H9 (cell line): ENCODE measurements around the gene LCMT2. TPM values are rescaled to one million over a fixed set of nuclear protein-coding genes. Genes with fewer than 3 reads are reported as not detected.

Experiments used
- DNase-seq: peaks from one replicate; pipeline ENCODE4 v3.0.0-alpha.2; 2017
- H2AFZ ChIP-seq: one replicate; pipeline ENCODE4 v1.6.1; 2013; ENCODE audit warnings: mild to moderate bottlenecking, low read length, control low read depth, moderate library complexity
- H2AK5ac ChIP-seq: 2 replicates; pipeline ENCODE4 v1.6.1; 2013; ENCODE audit warnings: low read length, control low read depth, mixed read lengths; ENCODE audit not compliant: insufficient read length
- H2BK120ac ChIP-seq: one replicate; pipeline ENCODE4 v1.6.1; 2013; ENCODE audit warnings: low read depth, mild to moderate bottlenecking, low read length, control low read depth, inconsistent platforms; ENCODE audit not compliant: poor library complexity, severe bottlenecking
- H2BK12ac ChIP-seq: 2 replicates; pipeline ENCODE4 v1.6.1; 2013; ENCODE audit warnings: low read length, control low read depth, mixed read lengths, low read depth; ENCODE audit not compliant: insufficient read length
- H2BK15ac ChIP-seq: 2 replicates; pipeline ENCODE4 v1.6.1; 2013; ENCODE audit warnings: low read depth, low read length, control low read depth
- H2BK20ac ChIP-seq: one replicate; pipeline ENCODE4 v1.6.1; 2013; ENCODE audit warnings: low read depth, mild to moderate bottlenecking, low read length, control low read depth, inconsistent platforms; ENCODE audit not compliant: poor library complexity, severe bottlenecking
- H2BK5ac ChIP-seq: 2 replicates; pipeline ENCODE4 v1.6.1; 2013; ENCODE audit warnings: low read length, control low read depth, mixed read lengths; ENCODE audit not compliant: insufficient read length
- H3K14ac ChIP-seq: 2 replicates; pipeline ENCODE4 v1.6.1; 2013; ENCODE audit warnings: low read length, control low read depth; ENCODE audit not compliant: insufficient read depth
- H3K18ac ChIP-seq: 2 replicates; pipeline ENCODE4 v1.6.1; 2013; ENCODE audit warnings: low read depth, mild to moderate bottlenecking, mixed read lengths, low read length, control low read depth; ENCODE audit not compliant: insufficient read length
- H3K23ac ChIP-seq: 2 replicates; pipeline ENCODE4 v1.6.1; 2013; ENCODE audit warnings: low read length, control low read depth, mixed read lengths, low read depth; ENCODE audit not compliant: insufficient read length
- H3K23me2 ChIP-seq: 2 replicates; pipeline ENCODE4 v1.6.1; 2013; ENCODE audit warnings: low read depth, mild to moderate bottlenecking, mixed read lengths, low read length, control low read depth; ENCODE audit not compliant: insufficient read length, poor library complexity, severe bottlenecking
- H3K27ac ChIP-seq: 2 replicates; pipeline ENCODE4 v1.5.1; 2013; ENCODE audit warnings: low read length, control low read depth, mixed read lengths, low read depth; ENCODE audit not compliant: insufficient read length
- H3K27me3 ChIP-seq: 2 replicates; pipeline ENCODE4 v1.6.1; 2013; ENCODE audit warnings: low read length, control low read depth, inconsistent platforms; ENCODE audit not compliant: insufficient read depth
- H3K4ac ChIP-seq: 2 replicates; pipeline ENCODE4 v1.6.1; 2013; ENCODE audit warnings: low read depth, mild to moderate bottlenecking, control low read depth, inconsistent platforms, low read length, moderate library complexity
- H3K4me1 ChIP-seq: 2 replicates; pipeline ENCODE4 v1.6.1; 2013; ENCODE audit warnings: low read length, control low read depth, inconsistent platforms; ENCODE audit not compliant: insufficient read depth
- H3K4me2 ChIP-seq: 2 replicates; pipeline ENCODE4 v1.6.1; 2013; ENCODE audit warnings: low read length, control low read depth, mixed read lengths; ENCODE audit not compliant: insufficient read length, insufficient read depth
- H3K56ac ChIP-seq: 2 replicates; pipeline ENCODE4 v1.6.1; 2013; ENCODE audit warnings: low read depth, mild to moderate bottlenecking, mixed read lengths, low read length, control low read depth; ENCODE audit not compliant: insufficient read length
- H3K79me1 ChIP-seq: 2 replicates; pipeline ENCODE4 v1.6.1; 2013; ENCODE audit warnings: low read depth, mild to moderate bottlenecking, moderate library complexity, low read length, control low read depth, inconsistent platforms; ENCODE audit not compliant: insufficient read depth, poor library complexity, severe bottlenecking
- H3K79me2 ChIP-seq: 2 replicates; pipeline ENCODE4 v1.6.1; 2013; ENCODE audit warnings: low read length, control low read depth, inconsistent platforms; ENCODE audit not compliant: insufficient read depth
- H3K9ac ChIP-seq: 2 replicates; pipeline ENCODE4 v1.6.1; 2013; ENCODE audit warnings: low read length, control low read depth, mixed read lengths; ENCODE audit not compliant: insufficient read length; ENCODE audit errors: extremely low read depth
- H3K9me3 ChIP-seq: one replicate; pipeline ENCODE4 v1.6.1; 2013; ENCODE audit warnings: low read depth, low read length, inconsistent platforms; ENCODE audit not compliant: control insufficient read depth
- H3T11ph ChIP-seq: one replicate; pipeline ENCODE4 v1.6.1; 2013; ENCODE audit warnings: mild to moderate bottlenecking, low read length, control low read depth, inconsistent platforms
- H4K20me1 ChIP-seq: one replicate; pipeline ENCODE4 v1.6.1; 2013; ENCODE audit not compliant: control insufficient read depth, insufficient read length, insufficient read depth
- H4K5ac ChIP-seq: 2 replicates; pipeline ENCODE4 v1.6.1; 2013; ENCODE audit warnings: low read depth, mild to moderate bottlenecking, mixed read lengths, low read length, control low read depth; ENCODE audit not compliant: insufficient read length
- H4K8ac ChIP-seq: replicated peaks from 2 replicates; pipeline ENCODE4 v1.6.1; 2013; ENCODE audit warnings: low read length, control low read depth, mixed read lengths, low read depth; ENCODE audit not compliant: insufficient read length
- H4K91ac ChIP-seq: 2 replicates; pipeline ENCODE4 v1.6.1; 2013; ENCODE audit warnings: low read depth, mild to moderate bottlenecking, moderate library complexity, mixed read lengths, low read length, control low read depth; ENCODE audit not compliant: insufficient read length
- H3K27ac Mint-ChIP-seq, 3 experiments: 2 replicates in 2 of 3; 3 replicates in 1 of 3; pipeline ENCODE4 v1.8.0; 2020 to 2021; ENCODE audit warnings: mixed read lengths in 3 of 3, mild to moderate bottlenecking in 1 of 3, moderate library complexity in 1 of 3
- H3K27me3 Mint-ChIP-seq: 2 replicates; pipeline ENCODE4 v1.8.0; 2021; ENCODE audit warnings: low read depth, mild to moderate bottlenecking, moderate library complexity, mixed read lengths
- H3K36me3 Mint-ChIP-seq, 3 experiments: 2 replicates in 2 of 3; 3 replicates in 1 of 3; pipeline ENCODE4 v1.8.0; 2020 to 2021; ENCODE audit warnings: low read depth in 3 of 3, mixed read lengths in 3 of 3; ENCODE audit not compliant: insufficient read depth in 1 of 3
- H3K4me1 Mint-ChIP-seq, 2 experiments: 2 replicates each; pipeline ENCODE4 v1.8.0; 2020; ENCODE audit warnings: mixed read lengths in 2 of 2
- H3K4me3 Mint-ChIP-seq, 2 experiments: 2 replicates in 1 of 2; 3 replicates in 1 of 2; pipeline ENCODE4 v1.8.0; 2020 to 2021; ENCODE audit warnings: mild to moderate bottlenecking in 2 of 2, mixed read lengths in 2 of 2, moderate library complexity in 1 of 2
- H3K9me3 Mint-ChIP-seq, 2 experiments: 2 replicates in 1 of 2; 3 replicates in 1 of 2; pipeline ENCODE4 v1.8.0; 2020; ENCODE audit warnings: mild to moderate bottlenecking in 2 of 2, mixed read lengths in 2 of 2, moderate library complexity in 1 of 2
- WGBS: extraction: QIAGEN DNeasy Blood & Tissue Kit; methylation state at CpG from one replicate; pipeline ENCODE4 v1.1.7; 2013; ENCODE audit warnings: missing lambda C conversion rate, low lambda C conversion rate, mixed read lengths; ENCODE audit not compliant: insufficient read length; ENCODE audit errors: extremely low coverage; 5-methylcytosine and 5-hydroxymethylcytosine counted together
- total RNA-seq: library from RNA; stranded (reverse); gene quantifications from 2 replicates; pipeline ENCODE4 v1.2.1, GENCODE V29; 2021
- TF ChIP-seq, protein P1 (sequence below): fragments of 200-600 bp; sonication (generic); conservative IDR thresholded peaks from 3 replicates; pipeline ENCODE4 v1.8.0; 2021; ENCODE audit warnings: antibody characterized with exemption, mild to moderate bottlenecking

LCMT2 gene
- total RNA-seq, 1 experiment from 2014 or later: 16.5 TPM

DNA sequence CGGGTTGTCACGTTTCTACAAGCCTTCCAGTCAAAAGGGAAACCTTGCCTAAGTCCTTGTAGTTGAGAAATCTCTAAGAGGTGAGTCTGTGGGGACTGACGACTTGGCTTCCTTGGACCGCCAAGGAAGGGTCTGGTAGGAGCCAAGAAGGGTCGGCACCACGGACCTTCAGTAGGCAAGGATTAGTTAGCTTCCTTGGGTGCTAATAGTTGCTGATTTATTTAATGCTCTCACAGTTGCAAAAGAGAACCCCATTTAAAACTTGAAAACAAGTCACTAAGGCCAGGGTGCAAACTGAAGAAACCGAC is 361 bp upstream of the LCMT2 start:
- WGBS: no CpG with 5 or more reads among the region's 7 CpGs
- Histone ChIP-seq H3K9ac (peak overlapping the region; percentile 42), H4K8ac (no peak overlapping the region), H4K91ac (no peak overlapping the region), H3T11ph (no peak overlapping the region), H2BK20ac (no peak overlapping the region), H3K56ac (no peak overlapping the region), H3K4me2 (peak overlapping the region; percentile 91), H3K23ac (no peak overlapping the region), H3K23me2 (no peaks in the 10 kb centered on the region), H3K27me3 (no peaks in the 10 kb centered on the region), H3K27ac (no peak overlapping the region), H3K9me3 (no peaks in the 10 kb centered on the region), H2BK120ac (no peak overlapping the region), H2AFZ (peak overlapping the region; percentile 93), H3K18ac (no peak overlapping the region), H2BK5ac (no peak overlapping the region), H2BK15ac (no peak overlapping the region), H2BK12ac (no peak overlapping the region), H3K4me1 (peaks cover 3% of the 10 kb centered on the region; the same call in 1 of the 2 replicates), H4K20me1 (no peaks in the 10 kb centered on the region), H2AK5ac (no peak overlapping the region), H3K14ac (no peak overlapping the region), H3K79me2 (no peaks in the 10 kb centered on the region), H3K79me1 (peaks cover 9% of the 10 kb centered on the region), H3K4ac (no peak overlapping the region), H4K5ac (no peak overlapping the region)
- peaks cover under 1% of the 10 kb centered on the region; the same call in 1 of the 2 replicates for H3K27me3 Mint-ChIP-seq
- no peaks in the 10 kb centered on the region for H3K9me3 Mint-ChIP-seq
- DNase-seq: no peak
- TF ChIP-seq, protein P1, sequence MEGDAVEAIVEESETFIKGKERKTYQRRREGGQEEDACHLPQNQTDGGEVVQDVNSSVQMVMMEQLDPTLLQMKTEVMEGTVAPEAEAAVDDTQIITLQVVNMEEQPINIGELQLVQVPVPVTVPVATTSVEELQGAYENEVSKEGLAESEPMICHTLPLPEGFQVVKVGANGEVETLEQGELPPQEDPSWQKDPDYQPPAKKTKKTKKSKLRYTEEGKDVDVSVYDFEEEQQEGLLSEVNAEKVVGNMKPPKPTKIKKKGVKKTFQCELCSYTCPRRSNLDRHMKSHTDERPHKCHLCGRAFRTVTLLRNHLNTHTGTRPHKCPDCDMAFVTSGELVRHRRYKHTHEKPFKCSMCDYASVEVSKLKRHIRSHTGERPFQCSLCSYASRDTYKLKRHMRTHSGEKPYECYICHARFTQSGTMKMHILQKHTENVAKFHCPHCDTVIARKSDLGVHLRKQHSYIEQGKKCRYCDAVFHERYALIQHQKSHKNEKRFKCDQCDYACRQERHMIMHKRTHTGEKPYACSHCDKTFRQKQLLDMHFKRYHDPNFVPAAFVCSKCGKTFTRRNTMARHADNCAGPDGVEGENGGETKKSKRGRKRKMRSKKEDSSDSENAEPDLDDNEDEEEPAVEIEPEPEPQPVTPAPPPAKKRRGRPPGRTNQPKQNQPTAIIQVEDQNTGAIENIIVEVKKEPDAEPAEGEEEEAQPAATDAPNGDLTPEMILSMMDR: no peak
- H3K27ac Mint-ChIP-seq: peak overlapping the region; percentile 89 to 98 (median 94); a peak in 3 of 7 replicates
- peaks cover 21% of the 10 kb centered on the region in 2 experiments for H3K4me1 Mint-ChIP-seq
- peaks cover 8 to 24% (median 16%) of the 10 kb centered on the region in 3 experiments; a peak in 5 of 7 replicates for H3K36me3 Mint-ChIP-seq
- H3K4me3 Mint-ChIP-seq: peak overlapping the region; percentile 93 to 95
